Gastroesophageal sphincter (tissue), 4 donors: ENCODE data around the gene LDLRAP1. TPM values are rescaled to one million over a fixed set of nuclear protein-coding genes. Genes with fewer than 3 reads are reported as not detected.

ENCODE experiments used
- ATAC-seq: fragments of 150-250 bp; one replicate; pipeline ENCODE4 v1.9.1; 2016; ENCODE audit warnings: mild to moderate bottlenecking, moderate library complexity
- H3K27ac ChIP-seq, 4 donors: fragments of 200-600 bp; sonication (generic) in 3 of 4; 1 replicate in 3 of 4; 2 replicates in 1 of 4; pipeline ENCODE4 v1.5.1; 2016 to 2019
- H3K27me3 ChIP-seq: fragments of 200-600 bp; sonication (generic); one replicate; pipeline ENCODE4 v1.5.1; 2019
- H3K36me3 ChIP-seq, 2 donors: fragments of 200-600 bp; sonication (generic); one replicate each; pipeline ENCODE4 v1.5.1; 2019; ENCODE audit warnings: control low read depth in 1 of 2
- H3K4me1 ChIP-seq, 3 donors: fragments of 200-600 bp; sonication (generic); 1 replicate in 2 of 3; 2 replicates in 1 of 3; pipeline ENCODE4 v1.5.1; 2016 to 2019; ENCODE audit warnings: control low read depth in 2 of 3
- H3K4me3 ChIP-seq, 2 donors: fragments of 200-600 bp; sonication (generic); one replicate each; pipeline ENCODE4 v1.5.1; 2019; ENCODE audit warnings: mild to moderate bottlenecking in 1 of 2, moderate library complexity in 1 of 2
- H3K9me3 ChIP-seq, 3 donors: fragments of 200-600 bp; sonication (generic); one replicate each; pipeline ENCODE4 v1.5.1; 2017 to 2019; ENCODE audit warnings: control low read depth in 2 of 3
- CTCF ChIP-seq, 4 experiments: fragments of 200-600 bp in 2 of 4; fragments of 450-650 bp in 2 of 4; sonication (generic) in 1 of 4; IDR thresholded peaks; one replicate each; pipeline ENCODE4 v1.5.1; 2017 to 2019; ENCODE audit warnings: antibody characterized with exemption in 4 of 4, mild to moderate bottlenecking in 2 of 4, moderate library complexity in 2 of 4
- EP300 ChIP-seq: sonication (generic); formaldehyde crosslinking; IDR thresholded peaks from one replicate; pipeline ENCODE4 v1.6.1; 2017; ENCODE audit warnings: antibody characterized with exemption, mild to moderate bottlenecking
- POLR2A ChIP-seq, 2 donors: fragments of 450-650 bp; IDR thresholded peaks; one replicate each; pipeline ENCODE4 v1.6.1; 2017; ENCODE audit warnings: antibody characterized with exemption in 2 of 2, mild to moderate bottlenecking in 2 of 2, moderate library complexity in 1 of 2
- POLR2AphosphoS5 ChIP-seq: sonication (generic); formaldehyde crosslinking; IDR thresholded peaks from one replicate; pipeline ENCODE4 v1.6.1; 2017; ENCODE audit warnings: antibody characterized with exemption
- WGBS, 2 donors: methylation state at CpG; one replicate each; pipeline ENCODE4 v1.1.5; 2018; ENCODE audit warnings: low coverage in 1 of 2; 5-methylcytosine and 5-hydroxymethylcytosine counted together
- total RNA-seq, 4 donors: library from RNA; depleted of rRNA; stranded (reverse); fragments of >200 nt; gene quantifications; one replicate each; pipeline ENCODE4 v1.1.0, GENCODE V29; 2016

The LDLRAP1 gene
- total RNA-seq, 4 donors from 2014 or later = 13.6 to 21.3 (median 17.2) TPM

GRCh38 chr1:25540750-25541342, 2.6 kb upstream of the LDLRAP1 start:
- H3K36me3 ChIP-seq = no peaks in the 10 kb centered on the region
- no peaks in the 10 kb centered on the region for H3K9me3 ChIP-seq
- no peak for ATAC-seq
- TF ChIP-seq POLR2AphosphoS5 (no peak), CTCF (IDR thresholded peaks at IDR 0.05) (no peak), EP300 (no peak), POLR2A (IDR thresholded peaks at IDR 0.05) (no peak)
- H3K4me1 ChIP-seq = peaks cover 0 to 28% (median 12%) of the 10 kb centered on the region in 3 donors
- no peaks in the 10 kb centered on the region for H3K27me3 ChIP-seq
- no peak overlapping the region for H3K27ac ChIP-seq
- H3K4me3 ChIP-seq = no peak overlapping the region
- 82 to 89% methylated on average over 3 to 5 of the region's 13 CpGs for WGBS, 2 donors

- no peaks in the 10 kb centered on the region for H3K36me3 ChIP-seq
- H3K4me1 ChIP-seq = peaks cover 0 to 34% (median 12%) of the 10 kb centered on the region in 3 donors
- H3K27me3 ChIP-seq = no peaks in the 10 kb centered on the region
- H3K27ac ChIP-seq = no peak overlapping the region
- no peak overlapping the region for H3K4me3 ChIP-seq
- 67 to 83% methylated on average over 1 of the region's 1 CpG for WGBS, 2 donors
- no peaks in the 10 kb centered on the region for H3K9me3 ChIP-seq
- TF ChIP-seq EP300 (no peak), CTCF (IDR thresholded peaks at IDR 0.05) (no peak), POLR2AphosphoS5 (no peak), POLR2A (IDR thresholded peaks at IDR 0.05) (no peak)
- no peak for ATAC-seq
These were observed 2.0 kb upstream of the LDLRAP1 start for GRCh38 chr1:25541425-25541824.

GRCh38 chr1:25541889-25542658, 1.3 kb upstream of the LDLRAP1 start:
- Histone ChIP-seq H3K36me3 (no peaks in the 10 kb centered on the region), H3K27me3 (no peaks in the 10 kb centered on the region), H3K4me1 (peaks cover 0 to 36% (median 12%) of the 10 kb centered on the region in 3 donors), H3K9me3 (no peaks in the 10 kb centered on the region), H3K27ac (no peak overlapping the region), H3K4me3 (no peak overlapping the region)
- TF ChIP-seq CTCF (IDR thresholded peaks at IDR 0.05) (no peak), EP300 (no peak), POLR2A (IDR thresholded peaks at IDR 0.05) (no peak)
- WGBS, 2 donors = 87 to 92% methylated on average over 2 to 3 of the region's 8 CpGs
- no peak for ATAC-seq

- Histone ChIP-seq H3K36me3 (no peaks in the 10 kb centered on the region), H3K27me3 (no peaks in the 10 kb centered on the region), H3K4me3 (peak overlapping the region in 1 of 2 donors; percentile 94), H3K27ac (peak overlapping the region in 3 of 4 donors; percentile 87 to 94 (median 94)), H3K9me3 (no peaks in the 10 kb centered on the region), H3K4me1 (peaks cover 0 to 42% (median 12%) of the 10 kb centered on the region in 3 donors)
- 30 to 48% methylated on average over 2 of the region's 7 CpGs for WGBS, 2 donors
- ATAC-seq = no peak
- no peak for TF ChIP-seq CTCF (IDR thresholded peaks at IDR 0.05)
These were observed 391 bp upstream of the LDLRAP1 start for GRCh38 chr1:25543005-25543424.
